SK-N-SH treated with all-trans-retinoic acid at 6 μM for 48 hours (cell line): ENCODE data around the gene LMAN1L.

Source experiments
- ATAC-seq: fragments of 200-7000 bp; cut with Tn5 transposase; 3 replicates; pipeline ENCODE4 v1.9.1; 2020; ENCODE audit warnings: mild to moderate bottlenecking, moderate library complexity
- ARNTL ChIP-seq: fragments of 450-650 bp; formaldehyde crosslinking; IDR thresholded peaks from 2 replicates; pipeline ENCODE4 v1.5.0; 2020; ENCODE audit warnings: low read depth, mild to moderate bottlenecking, moderate library complexity, borderline replicate concordance
- BACH2 ChIP-seq: fragments of 250-450 bp; sonication (Bioruptor Pico); IDR thresholded peaks from 2 replicates; pipeline ENCODE4 v1.9.0; 2021; ENCODE audit warnings: mild to moderate bottlenecking, borderline replicate concordance
- CSDC2 ChIP-seq: fragments of 250-450 bp; sonication (Bioruptor Pico); IDR thresholded peaks from 2 replicates; pipeline ENCODE4 v1.5.0; 2020; ENCODE audit warnings: mild to moderate bottlenecking, moderate library complexity
- CSRNP3 ChIP-seq: fragments of 250-450 bp; sonication (Bioruptor Pico); IDR thresholded peaks from 2 replicates; pipeline ENCODE4 v1.5.1; 2021; ENCODE audit warnings: mild to moderate bottlenecking, moderate library complexity
- ESRRG ChIP-seq: fragments of 250-450 bp; sonication (Bioruptor Pico); IDR thresholded peaks from 2 replicates; pipeline ENCODE4 v1.6.1; 2021; ENCODE audit warnings: mild to moderate bottlenecking
- ISL1 ChIP-seq: fragments of 250-450 bp; sonication (Bioruptor Pico); IDR thresholded peaks from 2 replicates; pipeline ENCODE4 v2.1.2; 2022; ENCODE audit warnings: mild to moderate bottlenecking, moderate library complexity
- PATZ1 ChIP-seq: fragments of 250-450 bp; sonication (Bioruptor Pico); IDR thresholded peaks from 2 replicates; pipeline ENCODE4 v1.8.0; 2020; ENCODE audit warnings: mild to moderate bottlenecking, moderate library complexity, borderline replicate concordance
- POU6F1 ChIP-seq: fragments of 250-450 bp; sonication (Bioruptor Pico); IDR thresholded peaks from 2 replicates; pipeline ENCODE4 v1.8.0; 2021; ENCODE audit warnings: low read depth, mild to moderate bottlenecking, moderate library complexity, borderline replicate concordance
- PPARA ChIP-seq: fragments of 250-450 bp; sonication (Bioruptor Pico); IDR thresholded peaks from 2 replicates; pipeline ENCODE4 v1.5.0; 2020; ENCODE audit warnings: mild to moderate bottlenecking, borderline replicate concordance
- RARB ChIP-seq: fragments of 250-450 bp; sonication (Bioruptor Pico); IDR thresholded peaks from 2 replicates; pipeline ENCODE4 v1.8.0; 2021; ENCODE audit warnings: mild to moderate bottlenecking, moderate library complexity
- TOX ChIP-seq: fragments of 250-450 bp; sonication (Bioruptor Pico); IDR thresholded peaks from 2 replicates; pipeline ENCODE4 v1.8.0; 2021; ENCODE audit warnings: mild to moderate bottlenecking, moderate library complexity, borderline replicate concordance
- ZC3H10 ChIP-seq: fragments of 250-450 bp; sonication (Bioruptor Pico); IDR thresholded peaks from 2 replicates; pipeline ENCODE4 v1.5.1; 2021; ENCODE audit warnings: mild to moderate bottlenecking, moderate library complexity
- ZFP3 ChIP-seq: fragments of 250-450 bp; sonication (Bioruptor Pico); IDR thresholded peaks from 2 replicates; pipeline ENCODE4 v1.5.0; 2020; ENCODE audit warnings: mild to moderate bottlenecking, moderate library complexity
- ZNF565 ChIP-seq: fragments of 450-650 bp; formaldehyde crosslinking; conservative IDR thresholded peaks from 2 replicates; pipeline ENCODE4 v1.5.0; 2020; ENCODE audit warnings: low read depth, mild to moderate bottlenecking, moderate library complexity
- ZNF70 ChIP-seq: fragments of 450-650 bp; formaldehyde crosslinking; IDR thresholded peaks from 2 replicates; pipeline ENCODE4 v1.5.0; 2020; ENCODE audit warnings: mild to moderate bottlenecking, moderate library complexity
- ZNF8 ChIP-seq: fragments of 450-650 bp; formaldehyde crosslinking; IDR thresholded peaks from 2 replicates; pipeline ENCODE4 v1.5.0; 2020; ENCODE audit warnings: mild to moderate bottlenecking, moderate library complexity
- TF ChIP-seq, protein P1 (sequence below): fragments of 250-450 bp; sonication (Bioruptor Pico); IDR thresholded peaks from 2 replicates; pipeline ENCODE4 v1.5.0; 2020; ENCODE audit warnings: mild to moderate bottlenecking, moderate library complexity
- TF ChIP-seq, protein P2 (sequence below): fragments of 250-450 bp; sonication (Bioruptor Pico); IDR thresholded peaks from 2 replicates; pipeline ENCODE4 v1.5.1; 2020; ENCODE audit warnings: low read depth, mild to moderate bottlenecking, moderate library complexity

Gene LMAN1L

DNA sequence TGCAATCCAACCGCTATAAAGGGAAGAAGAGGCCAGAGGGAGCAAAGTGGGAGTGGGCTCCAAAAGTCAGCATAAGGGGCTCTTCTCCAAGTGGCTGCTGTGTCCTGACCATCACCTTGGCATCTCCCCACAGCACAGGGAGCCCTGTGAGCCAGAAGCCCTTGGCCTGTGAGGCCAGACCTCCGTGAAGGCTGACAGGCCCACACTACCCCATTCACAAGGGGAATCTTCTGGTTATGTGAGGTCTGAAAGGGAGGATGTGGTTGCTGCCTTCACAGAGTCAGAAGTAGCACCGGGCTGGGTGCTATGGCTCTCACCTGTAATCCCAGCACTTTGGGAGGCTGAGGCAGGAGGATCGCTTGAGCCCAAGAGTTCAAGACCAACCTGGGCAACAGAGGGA, 32.9 kb downstream of the LMAN1L start:
- no peak for ATAC-seq
- TF ChIP-seq BACH2 (CRISPR knock-in tag): no peak
- TF ChIP-seq, protein P1, sequence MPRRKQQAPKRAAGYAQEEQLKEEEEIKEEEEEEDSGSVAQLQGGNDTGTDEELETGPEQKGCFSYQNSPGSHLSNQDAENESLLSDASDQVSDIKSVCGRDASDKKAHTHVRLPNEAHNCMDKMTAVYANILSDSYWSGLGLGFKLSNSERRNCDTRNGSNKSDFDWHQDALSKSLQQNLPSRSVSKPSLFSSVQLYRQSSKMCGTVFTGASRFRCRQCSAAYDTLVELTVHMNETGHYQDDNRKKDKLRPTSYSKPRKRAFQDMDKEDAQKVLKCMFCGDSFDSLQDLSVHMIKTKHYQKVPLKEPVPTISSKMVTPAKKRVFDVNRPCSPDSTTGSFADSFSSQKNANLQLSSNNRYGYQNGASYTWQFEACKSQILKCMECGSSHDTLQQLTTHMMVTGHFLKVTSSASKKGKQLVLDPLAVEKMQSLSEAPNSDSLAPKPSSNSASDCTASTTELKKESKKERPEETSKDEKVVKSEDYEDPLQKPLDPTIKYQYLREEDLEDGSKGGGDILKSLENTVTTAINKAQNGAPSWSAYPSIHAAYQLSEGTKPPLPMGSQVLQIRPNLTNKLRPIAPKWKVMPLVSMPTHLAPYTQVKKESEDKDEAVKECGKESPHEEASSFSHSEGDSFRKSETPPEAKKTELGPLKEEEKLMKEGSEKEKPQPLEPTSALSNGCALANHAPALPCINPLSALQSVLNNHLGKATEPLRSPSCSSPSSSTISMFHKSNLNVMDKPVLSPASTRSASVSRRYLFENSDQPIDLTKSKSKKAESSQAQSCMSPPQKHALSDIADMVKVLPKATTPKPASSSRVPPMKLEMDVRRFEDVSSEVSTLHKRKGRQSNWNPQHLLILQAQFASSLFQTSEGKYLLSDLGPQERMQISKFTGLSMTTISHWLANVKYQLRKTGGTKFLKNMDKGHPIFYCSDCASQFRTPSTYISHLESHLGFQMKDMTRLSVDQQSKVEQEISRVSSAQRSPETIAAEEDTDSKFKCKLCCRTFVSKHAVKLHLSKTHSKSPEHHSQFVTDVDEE (CRISPR knock-in tag): no peak
- TF ChIP-seq RARB: no peak

- TF ChIP-seq ZNF565 (CRISPR knock-in tag): no peak
- TF ChIP-seq ZC3H10 (CRISPR knock-in tag): no peak
- no peak for TF ChIP-seq PPARA (CRISPR knock-in tag)
- no peak for TF ChIP-seq ZNF70
- TF ChIP-seq ARNTL (CRISPR knock-in tag): no peak
- TF ChIP-seq ESRRG (CRISPR knock-in tag): no peak
- TF ChIP-seq, protein P2, sequence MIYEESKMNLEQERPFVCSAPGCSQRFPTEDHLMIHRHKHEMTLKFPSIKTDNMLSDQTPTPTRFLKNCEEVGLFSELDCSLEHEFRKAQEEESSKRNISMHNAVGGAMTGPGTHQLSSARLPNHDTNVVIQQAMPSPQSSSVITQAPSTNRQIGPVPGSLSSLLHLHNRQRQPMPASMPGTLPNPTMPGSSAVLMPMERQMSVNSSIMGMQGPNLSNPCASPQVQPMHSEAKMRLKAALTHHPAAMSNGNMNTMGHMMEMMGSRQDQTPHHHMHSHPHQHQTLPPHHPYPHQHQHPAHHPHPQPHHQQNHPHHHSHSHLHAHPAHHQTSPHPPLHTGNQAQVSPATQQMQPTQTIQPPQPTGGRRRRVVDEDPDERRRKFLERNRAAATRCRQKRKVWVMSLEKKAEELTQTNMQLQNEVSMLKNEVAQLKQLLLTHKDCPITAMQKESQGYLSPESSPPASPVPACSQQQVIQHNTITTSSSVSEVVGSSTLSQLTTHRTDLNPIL (CRISPR knock-in tag): no peak
Observed at GRCh38 chr15:74847432-74847831, 34.8 kb downstream of the LMAN1L start.

GRCh38 chr15:74850393-74850792, 37.8 kb downstream of the LMAN1L start:
- TF ChIP-seq, protein P2 (CRISPR knock-in tag): no peak
- TF ChIP-seq TOX (CRISPR knock-in tag): no peak
- TF ChIP-seq ARNTL (CRISPR knock-in tag): no peak
- no peak for TF ChIP-seq RARB
- no peak for TF ChIP-seq PATZ1
- no peak for TF ChIP-seq CSDC2 (CRISPR knock-in tag)
- TF ChIP-seq ESRRG (CRISPR knock-in tag): no peak
- TF ChIP-seq ZFP3: no peak
- TF ChIP-seq, all 23 proteins: peak for 0
- no peak for ATAC-seq

More at GRCh38 chr15:74847432-74847831, 34.8 kb downstream of the LMAN1L start:
- no peak for ATAC-seq

DNA sequence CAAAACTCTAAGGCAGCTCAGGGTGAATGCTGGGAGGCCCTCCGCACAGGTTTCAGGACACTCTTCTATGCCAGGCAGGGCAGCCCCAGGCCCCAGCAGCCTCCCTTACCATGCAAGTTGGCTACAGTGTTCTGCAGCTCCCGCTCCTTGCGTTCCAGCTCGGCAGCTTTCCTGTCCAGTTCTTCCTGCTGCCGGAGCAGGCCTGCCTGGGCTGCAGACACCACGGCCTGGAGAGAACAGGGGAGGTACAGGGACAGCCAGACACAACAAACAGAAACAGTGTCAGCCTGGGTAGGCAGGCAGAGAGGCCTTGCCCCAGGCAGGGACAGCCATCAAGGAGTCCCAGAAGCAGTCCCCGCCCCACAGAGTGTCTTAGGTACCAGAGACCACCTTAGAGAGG, 39.3 kb downstream of the LMAN1L start:
- no peak for ATAC-seq
- TF ChIP-seq ISL1: no peak
- TF ChIP-seq, protein P1 (CRISPR knock-in tag): no peak
- TF ChIP-seq, all 23 proteins: peak for 0

GRCh38 chr15:74854453-74855022, 41.9 kb downstream of the LMAN1L start:
- ATAC-seq: no peak
- TF ChIP-seq POU6F1 (CRISPR knock-in tag) (no peak), CSRNP3 (no peak), ZNF8 (CRISPR knock-in tag) (no peak)
